Activated B cell treated with CpG ODN at 0.5 μM for 24 hours (primary cell): ENCODE results near the gene OBSCN. TPM values are rescaled to one million over a fixed set of nuclear protein-coding genes. Genes with fewer than 3 reads are reported as not detected.

Experiments
- ATAC-seq: fragments of 200-7000 bp; cut with Tn5 transposase; one replicate; pipeline ENCODE4 v1.10.0; 2021; ENCODE audit warnings: low read depth, mild to moderate bottlenecking, moderate library complexity
- CTCF ChIA-PET: fragments of 350-600 bp; sonication (Branson Sonifier 250); formaldehyde crosslinking; loops from one replicate; lab custom pipeline; 2021; ENCODE audit warnings: antibody characterized with exemption; lab: Charles Lee
- POLR2A ChIA-PET: fragments of 350-600 bp; sonication (Branson Sonifier 250); formaldehyde crosslinking; loops from one replicate; lab custom pipeline; 2021; ENCODE audit warnings: antibody characterized with exemption; lab: Charles Lee
- DNase-seq: peaks from one replicate; pipeline ENCODE4 v3.0.0; 2022
- H3K27ac Mint-ChIP-seq: one replicate; pipeline ENCODE4 v1.8.0; 2020; ENCODE audit warnings: mixed read lengths
- H3K27me3 Mint-ChIP-seq: one replicate; pipeline ENCODE4 v1.8.0; 2021; ENCODE audit warnings: mixed read lengths
- H3K36me3 Mint-ChIP-seq: one replicate; pipeline ENCODE4 v1.8.0; 2021; ENCODE audit warnings: low read depth, mixed read lengths
- H3K4me1 Mint-ChIP-seq: one replicate; pipeline ENCODE4 v1.8.0; 2021; ENCODE audit warnings: mixed read lengths
- H3K4me3 Mint-ChIP-seq: one replicate; pipeline ENCODE4 v1.8.0; 2020; ENCODE audit warnings: mild to moderate bottlenecking, mixed read lengths
- H3K9me3 Mint-ChIP-seq: one replicate; pipeline ENCODE4 v1.8.0; 2020; ENCODE audit warnings: mixed read lengths
- CTCF ChIP-seq: fragments of 200-600 bp; IDR thresholded peaks from one replicate; pipeline ENCODE4 v1.8.0; 2022; ENCODE audit warnings: antibody characterized with exemption, mild to moderate bottlenecking
- intact Hi-C: fragments of 100-400 bp; cut with micrococcal nuclease; formaldehyde crosslinking; loops from one replicate; pipeline ENCODE4 v1.15.1; 2024
- total RNA-seq: library from RNA; stranded (reverse); gene quantifications from 2 replicates; pipeline ENCODE4 v1.2.3, GENCODE V29; 2022

Gene OBSCN
- total RNA-seq, 1 donor from 2014 or later = 19.8 TPM

- Mint-ChIP-seq H3K9me3 (no peaks in the 10 kb centered on the region), H3K36me3 (no peaks in the 10 kb centered on the region), H3K27ac (no peak overlapping the region), H3K4me3 (no peak overlapping the region), H3K4me1 (no peaks in the 10 kb centered on the region), H3K27me3 (peaks cover 2% of the 10 kb centered on the region)
- ChIA-PET CTCF (no interaction called here), POLR2A (no interaction called here)
- DNase-seq (peak; percentile 5), ATAC-seq (no peak)
- intact Hi-C loops = no loop called here
- TF ChIP-seq CTCF = no peak
Measured at GRCh38 chr1:228337031-228337564, 129.3 kb downstream of the OBSCN start.

- no peak for TF ChIP-seq CTCF
- Mint-ChIP-seq H3K4me3 (no peak overlapping the region), H3K27ac (no peak overlapping the region), H3K9me3 (no peaks in the 10 kb centered on the region), H3K4me1 (no peaks in the 10 kb centered on the region), H3K36me3 (no peaks in the 10 kb centered on the region), H3K27me3 (peaks cover 2% of the 10 kb centered on the region)
- no peak for ATAC-seq
- peak; percentile 13 for DNase-seq
- intact Hi-C loops = no loop called here
- ChIA-PET CTCF (no interaction called here), POLR2A (no interaction called here)
Measured at GRCh38 chr1:228337711-228338520, 130.1 kb downstream of the OBSCN start.

- ATAC-seq = no peak
- H3K9me3 Mint-ChIP-seq = no peaks in the 10 kb centered on the region
- no peak overlapping the region for H3K4me3 Mint-ChIP-seq
- peak; percentile 11 for DNase-seq
- no peak for TF ChIP-seq CTCF
- ChIA-PET POLR2A (no interaction called here), CTCF (no interaction called here)
- no peaks in the 10 kb centered on the region for H3K36me3 Mint-ChIP-seq
- intact Hi-C loops = no loop called here
- H3K27me3 Mint-ChIP-seq = no peaks in the 10 kb centered on the region
- no peaks in the 10 kb centered on the region for H3K4me1 Mint-ChIP-seq
- H3K27ac Mint-ChIP-seq = no peak overlapping the region
Measured at GRCh38 chr1:228338521-228339051, 130.7 kb downstream of the OBSCN start.

- Mint-ChIP-seq H3K36me3 (no peaks in the 10 kb centered on the region), H3K27ac (no peak overlapping the region), H3K4me3 (no peak overlapping the region), H3K9me3 (peaks cover 2% of the 10 kb centered on the region), H3K4me1 (no peaks in the 10 kb centered on the region), H3K27me3 (no peaks in the 10 kb centered on the region)
- intact Hi-C loops = no loop called here
- TF ChIP-seq CTCF = no peak
- DNase-seq (no peak), ATAC-seq (no peak)
- CTCF ChIA-PET = no interaction called here
- POLR2A ChIA-PET = no interaction called here
Measured at GRCh38 chr1:228339059-228339704, 131.3 kb downstream of the OBSCN start.
